Suprapubic skin (tissue), 4 donors: Measurements from ENCODE around the gene LMOD1.

Experiments used
- EP300 ChIP-seq: sonication (generic); formaldehyde crosslinking; IDR thresholded peaks from one replicate; pipeline ENCODE4 v1.6.1; 2017; ENCODE audit warnings: antibody characterized with exemption
- POLR2A ChIP-seq, 2 donors: fragments of 450-650 bp; IDR thresholded peaks; one replicate each; pipeline ENCODE4 v1.6.1; 2017; ENCODE audit warnings: antibody characterized with exemption in 2 of 2, mild to moderate bottlenecking in 2 of 2, moderate library complexity in 2 of 2
- POLR2AphosphoS5 ChIP-seq, 3 donors: sonication (generic); formaldehyde crosslinking; IDR thresholded peaks; one replicate each; pipeline ENCODE4 v1.6.1; 2017; ENCODE audit warnings: antibody characterized with exemption in 3 of 3
- TF ChIP-seq, protein P1 (sequence below), 2 donors: fragments of 200-600 bp in 1 of 2; fragments of 450-650 bp in 1 of 2; sonication (generic) in 1 of 2; IDR thresholded peaks; one replicate each; pipeline ENCODE4 v1.5.1; 2016 to 2019; ENCODE audit warnings: antibody characterized with exemption in 2 of 2, mild to moderate bottlenecking in 1 of 2, moderate library complexity in 1 of 2

DNA sequence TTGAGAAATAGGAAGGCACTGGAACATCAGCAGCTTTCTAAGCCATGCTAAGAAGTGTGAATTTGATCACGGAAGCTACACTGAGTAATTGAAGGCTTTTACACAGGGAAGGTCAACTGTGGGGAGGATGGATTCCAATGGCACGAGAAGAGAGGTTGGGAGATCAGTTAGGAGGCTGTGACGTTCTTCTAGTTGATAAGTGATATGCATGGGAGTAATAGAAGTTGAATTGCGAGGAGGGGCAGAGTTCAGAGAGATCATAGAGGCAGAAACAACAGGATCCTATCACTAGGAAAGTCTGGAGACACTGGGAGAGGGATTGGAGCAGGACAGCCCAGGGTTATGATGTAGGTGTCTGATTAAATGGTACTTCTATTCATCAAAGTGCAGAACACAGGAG is 16.2 kb downstream of the LMOD1 start:
- TF ChIP-seq POLR2A (IDR thresholded peaks at IDR 0.05) (no peak), POLR2AphosphoS5 (IDR thresholded peaks at IDR 0.05) (no peak), EP300 (no peak)
- TF ChIP-seq, protein P1, sequence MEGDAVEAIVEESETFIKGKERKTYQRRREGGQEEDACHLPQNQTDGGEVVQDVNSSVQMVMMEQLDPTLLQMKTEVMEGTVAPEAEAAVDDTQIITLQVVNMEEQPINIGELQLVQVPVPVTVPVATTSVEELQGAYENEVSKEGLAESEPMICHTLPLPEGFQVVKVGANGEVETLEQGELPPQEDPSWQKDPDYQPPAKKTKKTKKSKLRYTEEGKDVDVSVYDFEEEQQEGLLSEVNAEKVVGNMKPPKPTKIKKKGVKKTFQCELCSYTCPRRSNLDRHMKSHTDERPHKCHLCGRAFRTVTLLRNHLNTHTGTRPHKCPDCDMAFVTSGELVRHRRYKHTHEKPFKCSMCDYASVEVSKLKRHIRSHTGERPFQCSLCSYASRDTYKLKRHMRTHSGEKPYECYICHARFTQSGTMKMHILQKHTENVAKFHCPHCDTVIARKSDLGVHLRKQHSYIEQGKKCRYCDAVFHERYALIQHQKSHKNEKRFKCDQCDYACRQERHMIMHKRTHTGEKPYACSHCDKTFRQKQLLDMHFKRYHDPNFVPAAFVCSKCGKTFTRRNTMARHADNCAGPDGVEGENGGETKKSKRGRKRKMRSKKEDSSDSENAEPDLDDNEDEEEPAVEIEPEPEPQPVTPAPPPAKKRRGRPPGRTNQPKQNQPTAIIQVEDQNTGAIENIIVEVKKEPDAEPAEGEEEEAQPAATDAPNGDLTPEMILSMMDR (IDR thresholded peaks at IDR 0.05), result no peak
